Fibroblast of lung (primary cell): Measurements from ENCODE around the gene ENTHD1. TPM values are rescaled to one million over a fixed set of nuclear protein-coding genes. Genes with fewer than 3 reads are reported as not detected.

Experiments
- DNase-seq, 2 donors: peaks; one replicate each; pipeline versions ENCODE4 v3.0.0 to v3.0.0-alpha.2; 2010; ENCODE audit warnings: low read depth in 2 of 2
- H2AFZ ChIP-seq: 2 replicates; pipeline ENCODE4 v1.5.1; 2012; ENCODE audit warnings: low read length, control low read depth, inconsistent platforms
- H3K27ac ChIP-seq: 2 replicates; pipeline ENCODE4 v1.5.1; 2011; ENCODE audit warnings: low read length, control low read depth; ENCODE audit not compliant: insufficient read depth
- H3K27me3 ChIP-seq: 2 replicates; pipeline ENCODE4 v1.5.1; 2011; ENCODE audit warnings: mild to moderate bottlenecking, low read length; ENCODE audit not compliant: control insufficient read depth, insufficient read depth
- H3K36me3 ChIP-seq: 2 replicates; pipeline ENCODE4 v1.5.1; 2011; ENCODE audit warnings: low read length; ENCODE audit not compliant: control insufficient read depth, insufficient read depth
- H3K4me1 ChIP-seq: 2 replicates; pipeline ENCODE4 v1.5.1; 2011; ENCODE audit warnings: low read length; ENCODE audit not compliant: control insufficient read depth, insufficient read depth; ENCODE audit errors: extremely low read depth
- H3K4me2 ChIP-seq: 2 replicates; pipeline ENCODE4 v1.5.1; 2011; ENCODE audit warnings: low read length, control low read depth; ENCODE audit not compliant: insufficient read depth; ENCODE audit errors: extremely low read depth
- H3K4me3 ChIP-seq, 4 experiments: fragments of 200-600 bp in 1 of 4; sonication (generic) in 1 of 4; replicated peaks in 1 of 4; 2 replicates each; pipeline ENCODE4 v1.5.1; 2011 to 2016; ENCODE audit warnings: low read length in 4 of 4, low read depth in 3 of 4, mild to moderate bottlenecking in 3 of 4, control low read depth in 2 of 4, inconsistent platforms in 1 of 4, mixed read lengths in 1 of 4; ENCODE audit not compliant: insufficient read depth in 1 of 4; ENCODE audit errors: control extremely low read depth in 1 of 4
- H3K79me2 ChIP-seq: 2 replicates; pipeline ENCODE4 v1.5.1; 2012; ENCODE audit warnings: mild to moderate bottlenecking, low read length, inconsistent platforms; ENCODE audit not compliant: control insufficient read depth, insufficient read depth
- H3K9ac ChIP-seq: 2 replicates; pipeline ENCODE4 v1.5.1; 2011; ENCODE audit warnings: mild to moderate bottlenecking, low read length, control low read depth; ENCODE audit not compliant: insufficient read depth
- H3K9me3 ChIP-seq: 2 replicates; pipeline ENCODE4 v1.5.1; 2012; ENCODE audit warnings: low read depth, low read length; ENCODE audit not compliant: control insufficient read depth, insufficient read depth
- H4K20me1 ChIP-seq: 2 replicates; pipeline ENCODE4 v1.5.1; 2011; ENCODE audit warnings: low read length; ENCODE audit not compliant: control insufficient read depth, insufficient read depth; ENCODE audit errors: extremely low read depth
- EZH2 ChIP-seq: IDR thresholded peaks from 2 replicates; pipeline ENCODE4 v1.5.1; 2012; ENCODE audit warnings: low read length, control low read depth, mild to moderate bottlenecking; ENCODE audit errors: missing control alignments
- polyA plus RNA-seq, 2 donors: library from polyadenylated mRNA; depleted of rRNA in 1 of 2; stranded (reverse) in 1 of 2; unstranded in 1 of 2; fragments of >200 nt; gene quantifications; 2 replicates each; pipeline ENCODE4 v1.2.1, GENCODE V29; 2011 to 2012; ENCODE audit warnings: missing spikeins in 1 of 2
- total RNA-seq: library from RNA; depleted of rRNA; stranded (reverse); fragments of >200 nt; gene quantifications from 2 replicates; pipeline ENCODE4 v1.2.1, GENCODE V29; 2014
- TF ChIP-seq, protein P1 (sequence below), 2 donors: IDR thresholded peaks in 1 of 2; conservative IDR thresholded peaks in 1 of 2; 1 replicate in 1 of 2; 2 replicates in 1 of 2; pipeline ENCODE4 v1.5.1; 2011 to 2012; ENCODE audit warnings: low read length in 2 of 2, control low read depth in 1 of 2, inconsistent platforms in 1 of 2, low read depth in 1 of 2, mild to moderate bottlenecking in 1 of 2

Gene ENTHD1
- total and polyA plus RNA-seq, 2 donors (not counting 1 experiment from before 2014, with no cell fraction given) = not detected

GRCh38 chr22:39923696-39924095, 30.1 kb upstream of the ENTHD1 start:
- Histone ChIP-seq H3K27ac (no peak overlapping the region), H3K9me3 (no peaks in the 10 kb centered on the region), H3K4me1 (no peaks in the 10 kb centered on the region), H3K36me3 (no peaks in the 10 kb centered on the region), H3K4me3 (no peak overlapping the region), H3K79me2 (no peaks in the 10 kb centered on the region), H4K20me1 (no peaks in the 10 kb centered on the region), H3K4me2 (no peak overlapping the region), H3K27me3 (peaks cover 32% of the 10 kb centered on the region), H3K9ac (no peak overlapping the region), H2AFZ (no peak overlapping the region)
- DNase-seq = no peak
- TF ChIP-seq, protein P1, sequence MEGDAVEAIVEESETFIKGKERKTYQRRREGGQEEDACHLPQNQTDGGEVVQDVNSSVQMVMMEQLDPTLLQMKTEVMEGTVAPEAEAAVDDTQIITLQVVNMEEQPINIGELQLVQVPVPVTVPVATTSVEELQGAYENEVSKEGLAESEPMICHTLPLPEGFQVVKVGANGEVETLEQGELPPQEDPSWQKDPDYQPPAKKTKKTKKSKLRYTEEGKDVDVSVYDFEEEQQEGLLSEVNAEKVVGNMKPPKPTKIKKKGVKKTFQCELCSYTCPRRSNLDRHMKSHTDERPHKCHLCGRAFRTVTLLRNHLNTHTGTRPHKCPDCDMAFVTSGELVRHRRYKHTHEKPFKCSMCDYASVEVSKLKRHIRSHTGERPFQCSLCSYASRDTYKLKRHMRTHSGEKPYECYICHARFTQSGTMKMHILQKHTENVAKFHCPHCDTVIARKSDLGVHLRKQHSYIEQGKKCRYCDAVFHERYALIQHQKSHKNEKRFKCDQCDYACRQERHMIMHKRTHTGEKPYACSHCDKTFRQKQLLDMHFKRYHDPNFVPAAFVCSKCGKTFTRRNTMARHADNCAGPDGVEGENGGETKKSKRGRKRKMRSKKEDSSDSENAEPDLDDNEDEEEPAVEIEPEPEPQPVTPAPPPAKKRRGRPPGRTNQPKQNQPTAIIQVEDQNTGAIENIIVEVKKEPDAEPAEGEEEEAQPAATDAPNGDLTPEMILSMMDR (conservative IDR thresholded peaks at IDR 0.05 in 1 of 2, IDR thresholded peaks at IDR 0.05 in 1 of 2; ENCODE audit: low read depth in 1 of 2, low read length in 2 of 2) = no peak
- TF ChIP-seq EZH2 = no peak

- Histone ChIP-seq H3K4me2 (no peak overlapping the region), H3K9ac (no peak overlapping the region), H3K4me1 (no peaks in the 10 kb centered on the region), H3K79me2 (no peaks in the 10 kb centered on the region), H2AFZ (no peak overlapping the region), H3K4me3 (no peak overlapping the region), H3K27ac (no peak overlapping the region), H4K20me1 (no peaks in the 10 kb centered on the region), H3K9me3 (no peaks in the 10 kb centered on the region), H3K36me3 (no peaks in the 10 kb centered on the region), H3K27me3 (peaks cover 8% of the 10 kb centered on the region)
- TF ChIP-seq EZH2 = no peak
- TF ChIP-seq, protein P1 (conservative IDR thresholded peaks at IDR 0.05 in 1 of 2, IDR thresholded peaks at IDR 0.05 in 1 of 2; ENCODE audit: low read depth in 1 of 2, low read length in 2 of 2) = no peak
- DNase-seq = no peak
These were observed 26.7 kb upstream of the ENTHD1 start for GRCh38 chr22:39920134-39920743.

DNA sequence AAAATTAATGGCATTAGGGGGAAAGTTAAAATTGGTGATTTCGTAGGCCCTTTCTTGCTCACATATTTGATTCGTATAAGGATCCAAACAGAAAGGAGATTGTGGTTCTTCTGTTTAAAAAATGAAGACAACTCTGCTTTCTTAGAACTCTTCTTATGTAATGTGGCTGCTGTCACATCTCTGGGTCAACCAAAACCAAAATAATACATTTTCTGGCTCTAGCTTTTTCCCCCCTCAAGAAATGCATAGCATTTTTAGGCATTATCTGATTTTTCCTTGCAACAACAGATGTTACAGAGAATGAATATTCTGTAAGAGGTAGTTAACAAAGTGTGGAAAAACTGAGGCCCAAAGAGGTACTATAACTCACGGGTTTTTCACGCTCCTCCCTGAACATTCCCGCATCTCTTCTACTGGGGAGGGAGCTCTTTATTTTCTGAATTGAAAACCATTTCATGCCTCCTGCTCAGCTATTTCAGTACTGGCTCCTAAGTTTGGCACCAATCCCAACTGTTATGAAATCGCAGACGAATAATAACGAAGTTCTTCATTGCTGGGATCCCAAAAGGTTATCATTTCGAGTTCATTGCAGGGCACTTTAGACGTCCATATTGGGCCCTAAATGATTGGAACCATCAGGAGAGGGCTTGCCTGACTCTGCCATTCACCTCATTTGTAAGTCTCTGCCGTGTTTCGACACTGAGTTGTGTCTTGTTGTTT, 24.4 kb upstream of the ENTHD1 start:
- no peaks in the 10 kb centered on the region for H3K9me3 ChIP-seq
- no peaks in the 10 kb centered on the region for H4K20me1 ChIP-seq
- H3K4me3 ChIP-seq = no peak overlapping the region
- TF ChIP-seq, protein P1 (conservative IDR thresholded peaks at IDR 0.05 in 1 of 2, IDR thresholded peaks at IDR 0.05 in 1 of 2; ENCODE audit: low read depth in 1 of 2, low read length in 2 of 2) = no peak
- no peak for TF ChIP-seq EZH2
- H2AFZ ChIP-seq = no peak overlapping the region
- H3K9ac ChIP-seq = no peak overlapping the region
- no peaks in the 10 kb centered on the region for H3K36me3 ChIP-seq
- H3K27ac ChIP-seq = no peak overlapping the region
- H3K79me2 ChIP-seq = no peaks in the 10 kb centered on the region
- peak in 1 of 2 donors; percentile 30 for DNase-seq
- H3K4me2 ChIP-seq = no peak overlapping the region
- no peaks in the 10 kb centered on the region for H3K27me3 ChIP-seq
- H3K4me1 ChIP-seq = no peaks in the 10 kb centered on the region
